Duodenal mucosa (tissue), 2 donors: ENCODE data around the gene HORMAD2.

Experiments
- H3K27ac ChIP-seq: one replicate; pipeline ENCODE4 v1.7.0; 2013; ENCODE audit warnings: low read depth, low read length
- H3K27me3 ChIP-seq, 2 donors: one replicate each; pipeline ENCODE4 v1.7.0; 2013; ENCODE audit warnings: low read length in 2 of 2, control low read depth in 1 of 2; ENCODE audit not compliant: insufficient read depth in 2 of 2, control insufficient read depth in 1 of 2
- H3K36me3 ChIP-seq, 2 donors: one replicate each; pipeline ENCODE4 v1.7.0; 2013; ENCODE audit warnings: low read length in 2 of 2, control low read depth in 1 of 2; ENCODE audit not compliant: insufficient read depth in 2 of 2, control insufficient read depth in 1 of 2
- H3K4me1 ChIP-seq, 2 donors: one replicate each; pipeline ENCODE4 v1.7.0; 2013; ENCODE audit warnings: low read length in 2 of 2, control low read depth in 1 of 2; ENCODE audit not compliant: insufficient read depth in 2 of 2, control insufficient read depth in 1 of 2
- H3K4me3 ChIP-seq, 2 donors: one replicate each; pipeline ENCODE4 v1.7.0; 2013; ENCODE audit warnings: low read length in 2 of 2, low read depth in 1 of 2
- H3K9ac ChIP-seq, 2 donors: one replicate each; pipeline ENCODE4 v1.7.0; 2013; ENCODE audit warnings: low read length in 2 of 2, low read depth in 1 of 2
- H3K9me3 ChIP-seq, 2 donors: one replicate each; pipeline ENCODE4 v1.7.0; 2013; ENCODE audit warnings: low read length in 2 of 2, control low read depth in 1 of 2; ENCODE audit not compliant: control insufficient read depth in 1 of 2

Gene HORMAD2

DNA sequence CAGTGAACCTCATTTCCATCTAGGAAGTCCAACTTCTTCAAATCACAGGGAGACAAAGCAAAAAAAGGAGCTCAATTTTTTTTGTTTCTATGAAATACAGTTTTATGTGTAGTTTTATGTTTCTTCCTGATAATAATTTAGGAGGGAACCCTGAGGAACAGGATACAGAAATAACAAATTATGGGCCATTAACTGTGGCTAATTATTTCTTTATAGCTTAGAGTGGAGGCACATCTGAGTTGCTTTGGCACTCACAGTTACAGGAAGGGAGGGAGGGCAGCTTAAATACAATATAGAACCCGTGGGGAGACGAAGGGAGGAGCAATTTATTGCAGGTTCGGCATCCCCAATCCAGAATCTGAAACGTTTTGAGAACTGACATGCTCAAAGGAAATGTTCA is 37.1 kb upstream of the HORMAD2 start:
- Histone ChIP-seq H3K9ac (no peak overlapping the region), H3K36me3 (no peaks in the 10 kb centered on the region), H3K27ac (no peak overlapping the region), H3K4me1 (peaks cover 17 to 25% of the 10 kb centered on the region in 2 donors), H3K9me3 (no peaks in the 10 kb centered on the region), H3K27me3 (no peaks in the 10 kb centered on the region), H3K4me3 (no peak overlapping the region)

DNA sequence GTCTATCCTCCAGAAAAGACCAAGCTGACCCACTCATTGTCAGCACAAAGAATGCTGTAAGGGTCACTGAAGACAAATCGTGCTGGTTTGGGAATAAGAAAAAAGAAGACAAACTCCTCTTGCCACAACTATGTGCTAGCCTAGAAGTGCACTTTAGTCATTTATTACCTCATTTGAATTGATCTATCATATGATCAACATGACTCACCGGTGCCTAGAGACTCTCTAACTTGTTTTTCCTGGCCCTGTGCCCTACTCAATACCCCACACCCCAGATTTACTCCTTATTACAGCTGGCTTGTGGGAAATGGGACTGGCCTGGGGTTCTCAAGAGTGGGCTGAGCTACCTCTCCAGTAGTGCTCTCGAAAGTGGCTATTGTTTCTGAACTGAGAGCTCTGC is 35.9 kb upstream of the HORMAD2 start:
- Histone ChIP-seq H3K36me3 (no peaks in the 10 kb centered on the region), H3K4me1 (peaks cover 13 to 25% of the 10 kb centered on the region in 2 donors), H3K27me3 (no peaks in the 10 kb centered on the region), H3K27ac (no peak overlapping the region), H3K9ac (no peak overlapping the region), H3K9me3 (no peaks in the 10 kb centered on the region), H3K4me3 (no peak overlapping the region)

DNA sequence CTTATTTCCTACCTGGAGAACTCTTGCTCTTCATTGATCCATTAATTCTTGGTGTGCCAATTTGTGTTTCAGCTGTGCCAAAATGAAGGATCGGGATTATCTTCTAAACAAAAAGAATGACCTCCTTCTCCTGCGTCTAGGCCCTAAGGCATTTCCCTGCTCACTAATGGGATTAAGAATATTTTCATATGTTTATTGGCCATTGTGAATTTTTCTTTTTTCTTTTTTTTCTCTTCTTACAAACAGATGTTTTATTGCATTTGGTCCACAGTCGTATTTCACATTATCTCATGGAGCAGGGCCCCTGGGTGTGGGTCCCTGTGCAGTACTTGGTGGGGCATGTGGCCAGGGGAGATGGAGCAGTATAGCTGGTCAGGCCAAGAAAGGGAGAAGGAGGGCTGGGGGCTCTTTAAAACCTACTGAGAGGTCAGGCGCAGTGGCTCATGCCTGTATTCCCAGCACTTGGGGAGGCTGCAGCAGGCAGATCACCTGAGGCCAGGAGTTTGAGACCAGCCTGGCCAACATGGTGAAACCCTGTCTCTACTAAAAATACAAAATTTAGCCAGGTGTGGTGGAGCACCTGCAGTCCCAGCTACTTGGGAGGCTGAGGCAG is 35.3 kb upstream of the HORMAD2 start:
- H3K27me3 ChIP-seq, result no peaks in the 10 kb centered on the region
- H3K27ac ChIP-seq, result no peak overlapping the region
- no peaks in the 10 kb centered on the region for H3K36me3 ChIP-seq
- H3K9me3 ChIP-seq, result no peaks in the 10 kb centered on the region
- H3K4me3 ChIP-seq, result no peak overlapping the region
- peaks cover 13 to 25% of the 10 kb centered on the region in 2 donors for H3K4me1 ChIP-seq
- no peak overlapping the region for H3K9ac ChIP-seq

GRCh38 chr22:30045494-30045887 is 34.8 kb upstream of the HORMAD2 start:
- H3K36me3 ChIP-seq, result no peaks in the 10 kb centered on the region
- no peak overlapping the region for H3K4me3 ChIP-seq
- H3K27ac ChIP-seq, result no peak overlapping the region
- peaks cover 13 to 25% of the 10 kb centered on the region in 2 donors for H3K4me1 ChIP-seq
- no peaks in the 10 kb centered on the region for H3K9me3 ChIP-seq
- H3K9ac ChIP-seq, result no peak overlapping the region
- no peaks in the 10 kb centered on the region for H3K27me3 ChIP-seq

- no peak overlapping the region for H3K9ac ChIP-seq
- H3K27ac ChIP-seq, result no peak overlapping the region
- H3K4me3 ChIP-seq, result no peak overlapping the region
- no peaks in the 10 kb centered on the region for H3K27me3 ChIP-seq
- H3K4me1 ChIP-seq, result peaks cover 13 to 25% of the 10 kb centered on the region in 2 donors
- no peaks in the 10 kb centered on the region for H3K36me3 ChIP-seq
- H3K9me3 ChIP-seq, result no peaks in the 10 kb centered on the region
Measured at GRCh38 chr22:30045901-30046715, 34.2 kb upstream of the HORMAD2 start.

DNA sequence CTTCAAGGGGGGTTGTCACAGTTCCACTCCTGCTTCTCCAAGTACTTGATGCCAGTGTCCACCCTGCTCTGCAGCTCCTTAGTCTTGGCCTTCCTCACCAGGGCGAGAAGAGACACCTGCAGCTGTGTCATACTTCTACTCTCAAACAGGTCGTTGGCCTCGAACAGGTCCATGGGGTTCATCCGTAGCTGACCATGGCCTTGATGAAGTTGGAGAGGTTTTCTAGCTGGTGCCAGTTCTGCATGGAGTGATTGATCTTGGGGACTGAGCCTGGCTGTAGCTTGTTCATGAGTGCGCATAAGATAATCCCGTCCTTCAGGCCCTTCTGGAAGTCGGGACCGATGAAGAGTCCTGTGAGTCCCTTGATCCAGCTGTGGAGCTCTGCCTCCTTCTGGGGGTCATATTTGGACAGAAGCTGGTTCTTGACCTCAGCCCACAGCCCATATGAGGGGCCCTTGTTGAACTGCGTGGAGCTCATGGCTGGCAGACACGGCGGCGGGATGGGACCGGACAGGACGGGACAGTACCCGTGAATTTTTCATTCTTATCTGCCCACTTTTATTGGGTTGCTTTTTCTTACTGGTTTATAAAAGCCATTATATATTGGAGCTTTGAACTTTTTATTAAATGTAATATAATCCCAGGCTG is 33.4 kb upstream of the HORMAD2 start:
- H3K36me3 ChIP-seq, result no peaks in the 10 kb centered on the region
- H3K27ac ChIP-seq, result no peak overlapping the region
- H3K4me1 ChIP-seq, result peaks cover 13 to 25% of the 10 kb centered on the region in 2 donors
- no peaks in the 10 kb centered on the region for H3K27me3 ChIP-seq
- H3K9me3 ChIP-seq, result no peaks in the 10 kb centered on the region
- H3K4me3 ChIP-seq, result no peak overlapping the region
- H3K9ac ChIP-seq, result no peak overlapping the region

DNA sequence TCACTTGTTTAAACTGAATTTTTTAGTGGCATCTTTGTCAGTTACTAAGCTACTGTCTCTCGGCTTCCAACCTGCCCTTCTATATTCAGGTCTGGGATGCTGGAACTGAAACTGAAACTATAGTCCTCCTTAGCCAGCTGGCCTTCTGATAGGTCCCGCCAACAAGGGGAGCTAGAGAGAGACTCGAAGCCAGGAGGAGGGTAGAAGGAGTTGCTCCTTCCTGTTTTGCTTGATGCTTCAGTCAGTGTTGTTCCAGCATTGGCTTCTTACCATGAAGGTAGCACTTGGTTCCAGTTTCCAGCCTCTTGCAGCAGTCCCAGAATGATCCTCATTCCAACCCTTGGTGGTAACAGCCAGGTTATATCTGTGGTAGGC is 32.9 kb upstream of the HORMAD2 start:
- Histone ChIP-seq H3K27me3 (no peaks in the 10 kb centered on the region), H3K36me3 (no peaks in the 10 kb centered on the region), H3K9ac (no peak overlapping the region), H3K4me1 (peaks cover 13 to 25% of the 10 kb centered on the region in 2 donors), H3K9me3 (no peaks in the 10 kb centered on the region), H3K27ac (no peak overlapping the region), H3K4me3 (peak overlapping the region; percentile 0 to 4)

- no peaks in the 10 kb centered on the region for H3K27me3 ChIP-seq
- H3K36me3 ChIP-seq, result no peaks in the 10 kb centered on the region
- H3K4me3 ChIP-seq, result no peak overlapping the region
- H3K4me1 ChIP-seq, result peaks cover 12 to 13% of the 10 kb centered on the region in 2 donors
- no peak overlapping the region for H3K27ac ChIP-seq
- no peaks in the 10 kb centered on the region for H3K9me3 ChIP-seq
- no peak overlapping the region for H3K9ac ChIP-seq
Measured at GRCh38 chr22:30048681-30049080, 31.6 kb upstream of the HORMAD2 start.

GRCh38 chr22:30054067-30054763 is 26.0 kb upstream of the HORMAD2 start:
- H3K4me3 ChIP-seq, result no peak overlapping the region
- no peaks in the 10 kb centered on the region for H3K9me3 ChIP-seq
- H3K27me3 ChIP-seq, result no peaks in the 10 kb centered on the region
- H3K4me1 ChIP-seq, result no peaks in the 10 kb centered on the region
- no peak overlapping the region for H3K27ac ChIP-seq
- no peaks in the 10 kb centered on the region for H3K36me3 ChIP-seq
- no peak overlapping the region for H3K9ac ChIP-seq

DNA sequence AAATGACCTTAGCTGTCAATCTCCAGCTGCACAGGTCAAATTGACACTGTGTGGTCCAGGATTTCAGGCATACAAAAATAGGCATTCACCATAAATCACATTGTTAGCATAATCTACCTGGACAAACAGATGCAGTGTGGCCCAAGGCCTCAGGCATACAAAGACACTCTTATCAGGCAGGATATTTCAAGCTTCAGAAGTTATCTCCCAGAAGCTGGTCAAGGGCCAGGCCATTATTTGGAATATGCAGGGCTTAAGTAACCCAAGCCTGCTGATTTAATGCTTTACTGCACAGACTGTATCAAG is 25.5 kb upstream of the HORMAD2 start:
- Histone ChIP-seq H3K4me3 (no peak overlapping the region), H3K27me3 (no peaks in the 10 kb centered on the region), H3K9ac (no peak overlapping the region), H3K27ac (no peak overlapping the region), H3K36me3 (no peaks in the 10 kb centered on the region), H3K9me3 (no peaks in the 10 kb centered on the region), H3K4me1 (no peaks in the 10 kb centered on the region)
